GM23248 (cell line): Measurements from ENCODE around the gene MS4A4A.

Source experiments
- EZH2 ChIP-seq: fragments of 200-600 bp; sonication (generic); IDR thresholded peaks from 2 replicates; pipeline ENCODE4 v1.6.1; 2018; ENCODE audit warnings: antibody characterized with exemption, mild to moderate bottlenecking; ENCODE audit not compliant: insufficient read depth, poor library complexity, severe bottlenecking
- EZH2phosphoT487 ChIP-seq: fragments of 200-600 bp; sonication (generic); IDR thresholded peaks from 2 replicates; pipeline ENCODE4 v1.6.1; 2018; ENCODE audit warnings: antibody characterized with exemption, moderate library complexity, mild to moderate bottlenecking, low read depth; ENCODE audit not compliant: insufficient read depth

- TF ChIP-seq EZH2 (no peak), EZH2phosphoT487 (no peak)
Measured at GRCh38 chr11:60310407-60310998, 30.0 kb downstream of the MS4A4A start.
